ENCODE results near the gene MEIS2.

The MEIS2 gene

GRCh38 chr15:37097144-37097919 is 3.0 kb downstream of the MEIS2 start:
- DNase-seq: no peak

- no peak for DNase-seq
Observed at GRCh38 chr15:37096558-37097143, 3.7 kb downstream of the MEIS2 start.

DNA sequence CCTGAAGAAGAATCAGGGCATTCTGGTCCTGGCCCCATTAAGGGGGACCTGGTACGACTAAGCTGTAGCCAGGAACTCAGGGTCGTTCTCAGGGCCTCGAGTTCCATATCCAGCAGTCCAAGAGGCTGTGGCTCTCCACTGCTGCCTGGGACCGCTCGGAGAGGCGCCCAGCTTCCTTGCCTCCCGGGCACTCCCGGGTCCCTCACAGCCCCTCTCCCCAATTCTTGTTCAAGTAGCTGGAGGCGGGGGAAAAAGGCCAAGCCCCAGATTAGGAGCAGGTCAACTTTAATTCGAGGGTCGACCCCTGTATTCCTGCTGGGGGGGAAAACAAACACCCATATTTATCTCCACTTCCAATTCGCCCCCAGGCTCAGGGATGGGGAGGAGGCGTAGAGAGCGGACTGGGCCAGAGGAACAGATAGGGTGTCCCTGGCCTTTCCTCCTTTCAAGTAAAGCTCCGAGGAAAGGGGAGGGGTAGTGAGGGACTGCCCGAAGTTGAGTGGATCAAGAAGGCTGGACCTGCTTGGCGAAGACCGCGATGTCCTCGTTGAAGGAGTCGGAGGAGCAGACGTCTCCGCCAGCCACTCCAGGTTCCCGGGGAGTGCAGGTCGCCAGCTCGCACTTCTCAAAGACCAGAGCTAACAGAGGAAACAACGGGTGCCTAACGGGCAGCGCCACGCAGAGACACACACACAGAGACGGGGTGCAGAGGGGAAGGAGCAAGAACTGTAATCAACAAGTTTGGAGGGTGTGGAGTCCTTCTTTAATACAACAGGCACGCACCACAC is 4.4 kb downstream of the MEIS2 start:
- no peak for DNase-seq

GRCh38 chr15:37094915-37095711 is 5.2 kb downstream of the MEIS2 start:
- DNase-seq: no peak

- no peak for DNase-seq
Observed at GRCh38 chr15:37094333-37094914, 5.9 kb downstream of the MEIS2 start.

DNA sequence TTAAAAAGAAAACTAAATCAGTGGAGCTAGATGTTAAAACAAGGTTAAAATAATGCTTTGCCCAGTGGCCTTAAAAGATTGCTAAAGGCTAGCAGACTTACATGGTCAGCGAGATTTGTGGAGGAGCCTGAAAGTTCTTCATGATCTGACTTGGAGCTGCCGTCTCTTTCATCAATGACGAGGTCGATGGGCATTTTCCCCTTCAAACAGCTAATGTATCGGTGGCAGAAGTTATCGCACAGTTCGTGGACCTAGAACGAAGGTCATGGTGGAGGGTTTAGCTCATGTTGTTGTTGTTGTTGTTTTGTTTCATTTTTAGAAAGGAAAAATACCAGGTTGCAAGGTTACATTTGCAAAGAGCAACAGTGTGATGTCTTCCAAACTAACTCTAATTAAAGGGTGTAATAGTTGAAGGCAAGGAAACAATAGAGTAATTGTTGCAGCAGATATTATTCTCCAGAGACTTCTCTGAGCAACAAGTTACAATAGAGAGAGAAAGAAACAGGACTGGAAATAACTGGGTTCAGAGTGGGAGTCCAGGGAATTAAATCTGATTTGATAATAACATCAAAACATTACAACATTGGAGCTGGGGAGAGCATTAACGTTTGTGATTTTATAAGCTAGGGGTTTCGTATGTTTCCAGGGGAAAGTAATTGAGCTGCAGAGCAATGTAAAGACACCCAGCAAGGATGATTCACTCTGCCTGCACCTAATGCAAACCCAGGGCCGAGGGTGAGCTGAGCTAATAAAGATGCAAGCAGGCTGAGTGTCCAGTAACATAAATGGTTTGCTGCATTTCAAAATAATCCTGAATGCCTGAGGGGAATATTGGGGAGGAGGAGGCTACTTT is 6.6 kb downstream of the MEIS2 start:
- DNase-seq: no peak

- no peak for DNase-seq
Observed at GRCh38 chr15:37090543-37091175, 9.7 kb downstream of the MEIS2 start.

- no peak for DNase-seq
Observed at GRCh38 chr15:37088436-37088835, 11.9 kb downstream of the MEIS2 start.

- DNase-seq: no peak
Observed at GRCh38 chr15:37087131-37087588, 13.2 kb downstream of the MEIS2 start.

- DNase-seq: no peak
Observed at GRCh38 chr15:37086521-37086920, 13.8 kb downstream of the MEIS2 start.

DNA sequence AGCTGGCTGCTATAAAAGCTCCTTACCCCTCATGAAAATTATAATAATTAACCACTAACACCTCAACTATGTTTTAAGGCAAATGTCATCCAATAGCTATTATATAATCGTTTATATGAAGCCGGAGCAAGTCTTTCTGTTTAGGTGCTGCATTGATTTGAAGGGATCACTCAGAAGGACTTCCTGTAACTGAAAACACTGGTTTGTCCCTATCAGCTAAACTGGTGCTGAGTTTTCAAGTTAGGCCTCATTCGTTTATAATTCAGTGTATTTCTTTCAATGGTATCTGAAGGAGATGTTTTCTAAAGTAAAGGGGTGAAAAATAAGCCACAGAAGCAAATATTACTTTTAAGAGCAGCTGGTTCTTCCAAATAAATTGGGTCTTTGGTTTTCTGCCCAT is 14.2 kb downstream of the MEIS2 start:
- DNase-seq: no peak

DNA sequence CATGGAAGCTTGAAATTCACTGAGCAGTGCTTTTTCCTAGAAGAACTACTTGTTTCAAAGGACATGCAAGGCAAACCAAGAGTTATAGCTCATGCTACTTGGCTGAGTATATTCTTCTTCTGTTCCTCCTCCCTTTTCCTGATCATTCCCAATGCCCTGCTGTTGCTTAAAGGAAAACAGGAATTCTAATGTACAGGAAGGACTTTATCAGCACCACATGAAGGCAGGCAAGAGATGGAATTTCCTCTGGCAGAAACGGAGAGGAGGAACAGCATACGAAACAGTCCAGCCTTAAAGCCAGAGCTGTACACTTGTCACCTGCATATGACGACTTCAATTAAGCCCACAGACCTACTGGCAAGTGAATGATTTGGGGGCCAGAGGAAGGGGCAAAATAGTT is 15.7 kb downstream of the MEIS2 start:
- no peak for DNase-seq

GRCh38 chr15:37083610-37084009 is 16.7 kb downstream of the MEIS2 start:
- no peak for DNase-seq

DNA sequence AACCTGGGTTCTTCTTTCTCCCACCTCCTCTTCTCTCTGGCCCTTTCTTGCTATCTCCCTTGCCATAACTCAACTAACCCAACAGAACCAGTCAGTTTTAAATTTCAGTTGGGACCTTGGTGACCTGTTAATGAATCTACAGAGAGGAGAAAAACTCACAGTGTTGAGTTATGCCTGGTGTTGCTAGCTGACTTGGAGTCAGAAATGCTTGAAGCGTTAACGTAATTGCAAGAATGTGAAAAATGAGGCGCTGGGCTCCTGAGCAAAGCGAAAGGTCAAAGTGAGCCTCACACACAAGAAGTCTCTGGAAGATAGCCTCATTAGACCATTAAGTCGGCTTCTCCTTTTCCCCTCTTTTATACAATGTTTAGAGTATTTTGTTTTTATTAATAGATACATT is 18.4 kb downstream of the MEIS2 start:
- no peak for DNase-seq

- DNase-seq: no peak
Observed at GRCh38 chr15:37080261-37080921, 20.0 kb downstream of the MEIS2 start.

DNA sequence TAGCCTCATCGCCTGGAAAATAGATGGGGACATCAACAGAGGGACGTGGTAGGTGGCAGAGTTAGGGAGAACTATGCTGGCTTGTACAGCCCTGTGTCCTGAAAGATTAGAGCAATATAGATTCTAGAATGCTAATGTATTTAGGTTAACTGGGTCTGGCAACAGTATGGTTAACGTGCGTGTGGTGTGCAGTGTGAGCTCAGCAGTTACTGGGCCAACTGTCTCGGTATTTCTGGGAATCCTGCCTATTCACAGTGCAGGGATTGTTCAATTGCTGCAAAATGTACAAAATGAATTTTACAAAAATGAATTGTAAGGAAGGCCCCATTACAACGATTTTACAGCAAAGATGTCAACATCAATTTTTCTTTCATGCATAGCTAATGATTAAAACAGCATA is 20.6 kb downstream of the MEIS2 start:
- DNase-seq: no peak

DNA sequence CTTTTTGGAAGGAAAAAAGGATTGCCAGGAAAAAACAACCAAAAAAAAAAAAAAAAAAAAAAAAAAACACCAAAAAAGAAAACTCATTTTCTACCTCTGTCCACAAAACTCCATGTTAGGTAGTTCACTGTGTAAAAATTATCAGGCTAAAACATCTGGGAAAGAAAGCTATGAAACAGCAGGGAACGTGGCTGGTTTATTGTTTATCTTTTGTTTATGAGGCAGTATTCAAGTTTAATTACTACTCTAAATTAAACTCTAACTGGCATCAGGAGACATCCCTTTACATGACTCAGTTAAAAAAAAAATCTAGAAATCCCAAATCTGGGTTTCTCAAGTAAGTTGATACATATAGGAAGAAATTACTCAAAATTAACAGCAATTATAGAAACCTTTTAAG is 21.8 kb downstream of the MEIS2 start:
- DNase-seq: no peak

DNA sequence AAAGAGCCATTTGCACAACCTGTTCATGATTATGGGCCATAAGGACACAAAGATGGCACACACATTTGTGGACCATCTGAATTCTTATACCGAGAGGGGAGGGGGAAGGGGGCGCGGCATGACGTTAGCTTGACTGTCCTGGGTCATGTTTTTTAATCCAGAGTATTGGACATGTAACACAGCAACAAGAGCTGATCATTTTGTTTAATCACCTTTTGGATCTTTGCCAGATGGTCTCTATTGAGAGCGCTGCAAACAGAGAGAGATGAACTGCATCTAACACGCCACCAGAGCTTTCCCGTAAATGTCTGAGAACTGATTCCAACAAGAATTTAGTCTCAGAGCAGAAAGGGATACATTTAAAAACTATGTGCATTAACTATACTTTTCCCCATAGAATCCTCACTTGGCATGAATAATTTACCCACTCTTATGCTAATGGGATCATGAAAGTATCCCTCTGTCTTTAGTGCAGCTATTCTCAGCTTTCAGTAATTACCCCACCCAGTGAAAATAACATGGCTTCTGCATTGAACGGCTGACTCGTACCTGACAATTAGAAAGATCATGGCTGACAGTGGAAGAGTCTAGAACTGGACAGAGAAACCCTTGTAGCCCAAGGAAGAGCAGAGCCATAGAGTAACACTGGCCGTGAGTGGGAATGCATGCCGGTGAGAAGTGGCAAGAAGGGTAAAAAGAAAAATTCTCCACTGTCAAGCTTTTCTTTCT is 22.6 kb downstream of the MEIS2 start:
- DNase-seq: no peak

DNA sequence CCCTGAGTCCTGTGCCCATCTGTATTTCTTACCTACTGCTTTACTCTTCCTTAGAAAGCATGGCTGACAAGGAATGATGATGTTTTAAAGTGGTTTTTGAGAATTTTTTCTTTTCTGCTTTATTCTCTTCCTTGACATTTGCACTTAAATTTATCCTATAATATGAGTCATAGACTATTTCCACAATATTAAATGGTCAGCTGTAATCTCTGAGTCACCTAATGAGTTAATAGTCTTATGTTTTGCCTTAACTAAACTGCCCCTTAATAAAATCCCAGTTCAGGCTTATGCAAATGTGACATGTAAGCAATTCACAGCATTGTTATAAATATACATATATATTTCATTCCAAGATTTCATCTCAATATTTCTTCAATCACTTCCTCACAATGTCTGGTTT is 23.8 kb downstream of the MEIS2 start:
- DNase-seq: no peak

GRCh38 chr15:37075777-37076176 is 24.6 kb downstream of the MEIS2 start:
- DNase-seq: no peak

Measured in NCI-H1105 treated with DMSO at 0.1 percent for 48 hours (cell line).